GM19328 (cell line): ENCODE data around the gene FGD3.
"Not testable (repeated sequence)": the region's sequence is repeated elsewhere in the genome, so short reads cannot be mapped to it uniquely, and the experiment has no call there.

ENCODE experiments used
- ATAC-seq: cut with Tn5 transposase; IDR thresholded peaks from one replicate; pipeline ENCODE4 v1.9.1; 2021; ENCODE audit warnings: mild to moderate bottlenecking, moderate library complexity; ENCODE audit not compliant: unreplicated experiment

The FGD3 gene

GRCh38 chr9:93004561-93004960, 57.2 kb downstream of the FGD3 start:
- ATAC-seq: no peak

- no peak for ATAC-seq
These were observed 58.6 kb downstream of the FGD3 start for GRCh38 chr9:93005876-93006275.

- ATAC-seq: no peak
These were observed 60.3 kb downstream of the FGD3 start for GRCh38 chr9:93007529-93008058.

DNA sequence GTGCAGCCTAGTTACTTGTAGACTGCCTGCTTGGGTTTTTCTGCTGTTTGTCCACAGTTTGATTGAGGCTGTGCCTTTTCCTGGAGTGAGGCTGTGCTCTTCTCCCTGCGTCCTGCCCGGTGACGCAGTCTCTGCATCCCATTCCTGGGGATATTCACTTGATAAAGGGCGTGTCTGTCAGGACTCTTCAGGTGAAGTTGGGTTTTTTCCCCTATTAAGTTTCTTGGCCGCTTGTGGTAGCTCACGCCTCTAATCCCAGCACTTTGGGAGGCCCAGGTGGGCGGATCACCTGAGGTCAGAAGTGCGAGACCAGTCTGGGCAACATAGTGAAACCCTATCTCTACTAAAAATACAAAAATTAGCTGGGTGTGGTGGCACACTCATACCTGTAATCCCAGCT, 61.1 kb downstream of the FGD3 start:
- no peak for ATAC-seq

DNA sequence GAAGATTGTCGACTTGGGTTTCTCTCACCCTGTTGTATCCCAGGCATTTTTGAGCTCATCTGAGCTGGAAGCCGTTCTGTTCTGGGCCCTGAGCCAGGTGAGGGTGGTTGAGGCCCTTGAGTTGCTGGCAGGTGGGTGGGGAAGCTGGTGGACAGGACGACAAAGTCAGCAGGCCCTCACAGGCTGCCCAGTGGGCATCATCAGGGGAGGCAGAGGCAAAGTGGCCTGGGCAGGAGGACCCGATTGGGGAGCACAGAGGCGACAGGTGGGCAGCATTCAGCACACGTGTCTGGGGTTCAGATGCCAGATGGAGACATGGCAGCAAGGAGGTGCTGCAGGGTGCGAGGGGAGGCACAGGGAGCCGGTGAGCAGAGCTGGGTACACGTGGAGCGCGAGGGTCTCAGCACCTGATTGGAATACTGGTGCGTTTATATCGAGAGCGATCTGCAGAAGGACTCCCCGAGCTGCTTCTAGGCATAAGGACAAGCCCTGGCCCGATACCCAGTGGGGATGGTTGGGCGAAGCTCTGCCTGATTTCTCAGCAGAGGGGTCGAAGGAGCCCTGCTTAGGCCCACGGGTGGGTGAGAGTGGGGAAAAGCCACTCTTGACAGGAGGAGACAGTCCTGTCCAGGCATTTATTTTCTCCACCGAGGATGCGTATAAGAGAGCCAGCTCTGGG, 62.2 kb downstream of the FGD3 start:
- ATAC-seq: no peak

DNA sequence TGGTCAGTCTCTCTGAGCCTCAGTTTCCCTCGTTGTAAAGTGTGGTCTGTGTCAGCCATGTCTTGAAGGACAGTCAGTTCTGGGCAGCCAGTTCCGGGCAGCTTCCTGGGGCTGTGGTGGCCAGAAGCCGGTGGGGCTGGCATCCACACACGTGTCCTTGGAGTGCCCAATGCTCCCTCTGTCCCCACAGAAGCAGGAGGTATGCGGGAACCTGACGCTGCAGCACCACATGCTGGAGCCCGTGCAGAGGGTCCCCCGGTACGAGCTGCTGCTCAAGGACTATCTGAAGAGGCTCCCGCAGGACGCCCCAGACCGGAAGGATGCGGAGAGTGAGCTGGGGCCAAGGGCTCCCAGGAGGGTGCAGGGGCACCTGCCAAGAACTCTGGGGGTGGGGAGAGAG, 62.7 kb downstream of the FGD3 start:
- no peak for ATAC-seq

- ATAC-seq: no peak
These were observed 63.4 kb downstream of the FGD3 start for GRCh38 chr9:93010704-93011103.

DNA sequence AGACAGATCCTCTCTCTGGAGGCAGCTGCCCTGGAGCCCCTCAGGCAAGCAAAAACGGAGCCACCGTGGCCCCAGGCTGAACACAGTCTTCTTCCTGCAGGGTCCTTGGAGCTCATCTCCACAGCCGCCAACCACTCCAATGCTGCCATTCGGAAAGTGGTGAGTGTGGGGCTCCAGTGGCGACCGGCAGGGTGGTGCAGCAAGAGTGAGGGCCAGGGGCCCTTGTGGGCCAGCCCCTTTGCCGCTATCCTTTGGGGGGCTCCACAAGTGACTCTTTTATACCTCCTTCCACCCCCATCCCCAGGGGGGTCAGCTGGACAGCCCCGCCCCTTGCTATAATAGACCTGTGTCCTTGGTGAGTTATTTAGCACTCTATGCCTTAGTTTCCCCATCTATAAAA, 63.8 kb downstream of the FGD3 start:
- no peak for ATAC-seq

DNA sequence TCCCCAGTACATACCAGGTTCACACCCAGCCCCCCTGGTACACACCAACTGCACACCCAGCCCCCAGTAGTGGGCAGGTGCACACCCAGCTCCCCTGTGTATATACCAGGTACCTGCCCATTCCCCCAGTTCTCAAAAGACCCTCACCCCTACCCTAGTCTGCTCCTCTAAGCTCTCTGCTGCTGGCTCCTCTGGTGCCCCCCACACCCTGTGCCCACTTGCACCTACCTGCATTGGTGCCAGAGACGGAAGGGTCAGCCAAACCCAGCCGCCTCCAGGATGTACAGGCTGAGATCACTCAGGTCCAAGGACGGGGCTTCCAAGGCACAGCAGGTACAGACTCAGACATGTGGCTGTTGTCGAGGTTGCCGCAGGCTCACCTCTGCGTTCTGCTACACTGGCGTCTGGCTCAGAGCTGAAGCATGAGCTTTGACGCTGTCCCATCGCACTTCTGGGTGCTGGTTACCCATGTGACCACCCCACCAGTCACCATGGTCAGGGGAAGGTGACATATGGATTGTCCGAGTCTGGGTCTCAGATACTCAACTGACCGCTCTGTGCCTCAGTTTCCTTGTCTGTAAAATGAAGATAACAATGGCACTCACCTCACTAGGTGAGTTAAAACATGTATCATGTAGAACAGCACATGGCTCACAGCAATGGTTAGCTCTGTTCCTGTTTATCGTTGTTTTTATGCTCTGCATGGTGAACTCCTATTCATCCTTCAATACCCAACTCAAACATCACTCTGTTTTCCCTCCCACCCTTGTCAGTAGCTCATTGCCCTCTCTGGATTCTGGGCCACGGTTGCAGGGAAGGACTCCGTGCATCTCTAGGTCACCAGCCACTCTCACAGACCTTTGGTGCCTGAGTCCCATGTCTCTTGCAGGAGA, 65.9 kb downstream of the FGD3 start:
- no peak for ATAC-seq

- no peak for ATAC-seq
These were observed 66.7 kb downstream of the FGD3 start for GRCh38 chr9:93013856-93014582.

DNA sequence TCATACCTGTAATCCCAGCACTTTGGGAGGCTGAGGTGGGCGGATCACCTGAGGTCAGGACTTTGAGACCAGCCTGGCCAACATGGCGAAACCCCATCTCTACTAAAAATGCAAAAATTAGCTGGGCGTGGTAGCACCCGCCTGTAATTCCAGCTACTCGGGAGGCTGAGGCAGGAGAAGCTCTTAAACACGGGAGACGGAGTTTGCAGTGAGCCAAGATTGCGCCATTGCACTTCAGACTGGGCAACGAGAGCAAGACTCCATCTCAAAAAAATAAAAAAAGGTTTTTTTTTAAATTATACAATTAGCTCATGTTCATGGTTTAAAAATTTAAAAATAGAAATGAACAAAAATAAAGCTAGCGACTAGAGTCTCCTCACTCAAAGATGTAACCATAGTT, 67.9 kb downstream of the FGD3 start:
- not testable (repeated sequence) for ATAC-seq

DNA sequence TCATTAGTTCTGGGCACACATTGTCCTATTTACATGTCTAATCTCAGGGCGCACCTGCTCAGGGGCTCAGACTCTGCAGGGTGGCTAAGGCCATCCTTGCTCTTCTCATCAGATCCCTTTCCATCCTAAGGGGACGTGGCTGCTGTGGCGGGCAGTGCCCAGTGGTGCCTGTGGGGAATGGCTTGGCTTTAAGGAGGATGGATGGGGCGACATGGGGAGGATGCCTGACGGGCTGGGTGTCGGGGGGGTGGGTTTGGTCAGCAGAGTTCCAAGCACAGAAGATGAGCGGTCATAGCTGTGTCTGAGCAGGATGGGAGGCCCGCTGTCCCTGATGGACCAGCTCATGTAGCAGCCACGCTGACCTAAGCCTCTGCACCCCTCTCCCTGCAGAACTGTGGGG, 70.3 kb downstream of the FGD3 start:
- ATAC-seq: no peak

DNA sequence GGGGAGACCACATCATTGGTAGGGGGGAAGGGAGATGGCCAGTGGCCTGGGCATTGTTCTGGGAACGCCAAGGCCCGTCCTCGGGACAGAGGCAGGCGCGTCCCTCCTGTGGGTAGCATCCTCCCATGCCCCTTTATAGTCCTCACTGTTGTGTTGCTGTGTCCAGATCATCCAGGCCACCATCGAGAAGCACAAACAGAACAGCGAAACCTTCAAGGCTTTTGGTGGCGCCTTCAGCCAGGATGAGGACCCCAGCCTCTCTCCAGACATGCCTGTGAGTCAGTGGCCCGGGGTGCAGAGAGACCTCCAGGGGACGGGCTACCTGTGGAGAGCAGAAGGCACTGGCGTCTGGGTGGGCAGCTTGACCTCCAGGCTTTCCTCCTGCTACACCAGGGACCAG, 72.8 kb downstream of the FGD3 start:
- no peak for ATAC-seq

DNA sequence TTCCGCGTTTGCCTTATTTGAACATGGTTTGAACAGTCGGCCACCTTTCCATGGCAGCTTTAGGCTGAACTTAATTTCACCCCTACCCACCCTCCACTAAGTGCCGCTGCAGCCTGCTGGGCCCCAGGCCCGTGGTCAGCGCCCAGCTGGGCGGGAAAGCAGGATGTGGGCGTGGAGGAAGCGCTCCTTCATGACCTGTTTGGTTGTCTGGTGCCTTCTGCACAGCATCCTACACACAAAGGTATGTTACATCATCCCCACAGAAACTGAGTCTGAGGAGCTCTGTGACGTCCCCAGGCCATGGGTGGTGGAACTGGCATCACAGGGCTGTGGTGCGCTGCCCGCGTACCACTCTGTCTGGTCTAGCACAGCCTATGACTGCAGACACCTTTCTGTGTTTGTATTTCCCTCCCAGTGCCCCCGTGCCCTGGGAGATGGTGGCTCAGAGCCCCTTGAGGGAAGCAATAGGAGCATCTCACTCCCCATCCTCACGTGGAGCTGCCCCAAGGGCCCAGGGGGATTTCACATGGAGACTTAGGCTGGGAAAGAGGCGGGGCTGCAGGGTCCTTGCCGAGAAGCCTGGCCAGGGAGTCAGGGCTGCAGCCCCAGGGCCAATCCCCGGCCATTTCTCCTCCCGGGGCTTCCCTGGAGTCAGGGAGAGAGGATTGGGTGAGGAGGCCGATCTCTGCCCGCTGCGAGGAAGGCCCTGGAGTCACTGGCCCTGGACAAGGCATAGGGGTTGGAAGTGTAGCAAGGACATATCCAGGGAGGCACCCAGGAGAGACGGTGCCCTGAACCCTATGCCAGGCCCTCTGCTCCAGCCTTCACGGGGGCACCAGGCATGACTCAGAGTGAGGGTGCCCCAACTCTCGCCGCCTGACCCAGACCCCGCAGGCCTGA, 73.7 kb downstream of the FGD3 start:
- no peak for ATAC-seq

- ATAC-seq: no peak
These were observed 74.7 kb downstream of the FGD3 start for GRCh38 chr9:93022066-93022465.

DNA sequence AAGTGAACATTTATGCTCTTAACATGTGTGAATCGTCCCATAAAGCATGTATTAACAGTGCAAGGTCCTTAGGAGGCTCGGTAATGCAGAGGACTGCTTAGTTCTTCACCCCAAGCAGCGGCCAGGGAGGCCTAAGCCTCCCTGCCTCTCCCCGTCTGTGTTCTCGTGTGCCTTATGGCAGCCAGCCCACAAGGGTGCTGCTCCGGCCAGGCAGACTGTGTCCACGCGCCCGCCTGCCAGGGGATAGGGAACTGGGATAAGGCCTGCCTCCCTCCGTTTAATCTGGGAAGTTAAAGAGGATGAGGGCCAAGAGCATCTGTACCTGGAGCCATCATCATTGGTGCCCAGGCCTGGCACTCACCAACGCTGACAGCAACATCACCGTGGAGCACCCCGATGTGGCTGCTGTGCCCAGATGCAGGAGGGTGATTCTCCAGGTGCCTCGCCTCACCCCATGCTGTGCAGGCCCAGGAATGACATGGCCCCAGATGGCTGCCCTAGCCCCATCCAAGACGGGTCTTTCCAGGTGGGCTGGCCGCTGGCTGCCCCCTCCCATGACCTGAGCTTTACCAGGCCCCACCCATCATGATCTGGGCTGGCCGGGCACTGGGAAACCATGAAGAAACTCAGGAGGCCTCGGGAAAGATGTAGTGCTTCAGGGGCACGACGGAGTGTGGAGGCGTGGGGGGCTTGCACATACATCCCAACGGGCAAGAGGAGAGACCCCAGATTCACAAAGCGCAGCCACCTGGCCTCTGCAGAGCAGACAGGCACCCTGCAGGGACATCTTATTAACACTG, 75.6 kb downstream of the FGD3 start:
- ATAC-seq: no peak

- no peak for ATAC-seq
These were observed 76.1 kb downstream of the FGD3 start for GRCh38 chr9:93023521-93023815.

- ATAC-seq: no peak
These were observed 77.3 kb downstream of the FGD3 start for GRCh38 chr9:93024646-93024910.

GRCh38 chr9:93024986-93025630, 77.8 kb downstream of the FGD3 start:
- no peak for ATAC-seq

DNA sequence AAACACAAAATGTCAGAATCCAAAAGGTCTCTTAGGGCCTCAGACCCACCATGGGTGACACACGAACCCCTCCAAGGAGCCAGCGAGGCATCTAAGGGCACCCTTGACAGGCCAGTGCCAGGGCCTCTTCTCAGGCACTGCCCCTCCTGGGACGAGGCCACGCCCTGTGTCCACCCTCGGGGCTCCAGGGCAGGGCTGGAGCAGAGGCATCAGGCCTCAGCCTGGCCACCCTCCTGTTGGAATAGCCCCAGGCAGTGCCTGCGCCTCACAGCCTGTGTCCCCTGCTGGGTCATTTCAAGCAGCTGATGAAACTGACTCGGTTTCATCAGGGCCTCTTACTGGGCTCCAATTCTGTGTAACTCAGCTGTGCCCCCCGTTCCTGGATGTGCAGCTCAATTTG, 78.4 kb downstream of the FGD3 start:
- ATAC-seq: no peak
